ENCODE measurements around the gene SEMA4C. TPM values are rescaled to one million over a fixed set of nuclear protein-coding genes. Genes with fewer than 3 reads are reported as not detected.

SEMA4C gene
- polyA plus RNA-seq, 1 donor (not counting 4 experiments of a cell fraction or from before 2014, with no cell fraction given) = 7.5 TPM

DNA sequence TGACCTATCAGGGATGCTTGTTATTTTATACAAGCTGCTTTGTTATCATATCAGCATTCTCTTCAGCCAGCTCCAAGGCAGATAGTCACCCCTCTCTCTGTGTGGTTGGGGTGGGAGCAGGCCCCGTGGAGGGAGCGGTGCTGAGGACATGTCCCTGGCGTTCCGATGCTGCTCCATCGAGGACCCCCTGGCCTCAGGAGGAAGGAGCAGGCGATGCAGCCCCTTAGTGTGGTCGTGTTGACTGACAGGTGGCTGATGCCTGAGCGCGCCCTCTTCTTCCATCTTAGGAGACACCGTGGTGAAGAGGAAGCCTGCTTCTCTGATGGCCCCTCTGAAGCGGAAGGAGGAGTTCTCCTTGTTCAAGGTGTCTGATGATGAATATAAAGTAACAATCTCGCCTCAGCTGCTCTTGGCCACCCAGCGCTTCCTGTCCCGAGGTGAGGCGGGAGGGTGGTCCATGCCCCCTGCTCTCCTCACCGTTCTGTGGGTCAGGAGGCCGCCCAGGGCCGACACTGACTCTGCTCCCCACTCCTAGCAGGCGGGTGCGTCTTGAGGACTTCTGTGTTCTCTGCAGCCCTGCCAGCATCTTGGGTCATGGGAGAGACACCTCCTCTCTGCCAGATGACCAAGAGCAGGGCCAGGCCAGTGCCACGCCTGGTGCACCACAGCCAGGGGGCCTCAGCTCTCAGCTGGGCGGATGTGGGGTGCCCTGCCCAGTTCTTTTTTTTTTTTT is 43.2 kb downstream of the SEMA4C start:
- Histone ChIP-seq H3K79me2 (ENCODE audit: control insufficient read depth, insufficient read depth, low read length) (no peaks in the 10 kb centered on the region), H3K4me1 (ENCODE audit: control insufficient read depth, extremely low read depth, insufficient read depth, low read length) (no peaks in the 10 kb centered on the region), H3K9me3 (ENCODE audit: control insufficient read depth, low read depth, low read length) (no peaks in the 10 kb centered on the region), H3K4me2 (ENCODE audit: control insufficient read depth, extremely low read depth, insufficient read depth, low read depth, low read length) (no peak overlapping the region), H3K9ac (ENCODE audit: control insufficient read depth, extremely low read depth, insufficient read depth, low read length) (no peak overlapping the region), H3K9me1 (ENCODE audit: control insufficient read depth, extremely low read depth, insufficient read depth, low read length) (no peaks in the 10 kb centered on the region), H3K36me3 (ENCODE audit: control insufficient read depth in 2 of 2, extremely low read depth in 1 of 2, insufficient read depth in 2 of 2, low read length in 2 of 2) (peaks cover 6 to 14% of the 10 kb centered on the region in 2 experiments), H3K4me3 (ENCODE audit: control insufficient read depth in 2 of 3, extremely low read depth in 1 of 3, insufficient read depth in 2 of 3, low read depth in 1 of 3, low read length in 3 of 3) (no peak overlapping the region), H3K27ac (ENCODE audit: control insufficient read depth, insufficient read depth, low read length) (no peak overlapping the region), H3K27me3 (ENCODE audit: control insufficient read depth, extremely low read depth, insufficient read depth, low read length) (no peaks in the 10 kb centered on the region), H2AFZ (ENCODE audit: control insufficient read depth, low read length) (no peak overlapping the region), H4K20me1 (ENCODE audit: control insufficient read depth, extremely low read depth, insufficient read depth, low read length) (no peaks in the 10 kb centered on the region)
- no peak for FAIRE-seq
- DNase-seq (ENCODE audit: low read depth, low spot score) = no peak
- TF ChIP-seq EZH2 (IDR thresholded peaks at IDR 0.05; ENCODE audit: low read length) = no peak
- TF ChIP-seq, protein P1, sequence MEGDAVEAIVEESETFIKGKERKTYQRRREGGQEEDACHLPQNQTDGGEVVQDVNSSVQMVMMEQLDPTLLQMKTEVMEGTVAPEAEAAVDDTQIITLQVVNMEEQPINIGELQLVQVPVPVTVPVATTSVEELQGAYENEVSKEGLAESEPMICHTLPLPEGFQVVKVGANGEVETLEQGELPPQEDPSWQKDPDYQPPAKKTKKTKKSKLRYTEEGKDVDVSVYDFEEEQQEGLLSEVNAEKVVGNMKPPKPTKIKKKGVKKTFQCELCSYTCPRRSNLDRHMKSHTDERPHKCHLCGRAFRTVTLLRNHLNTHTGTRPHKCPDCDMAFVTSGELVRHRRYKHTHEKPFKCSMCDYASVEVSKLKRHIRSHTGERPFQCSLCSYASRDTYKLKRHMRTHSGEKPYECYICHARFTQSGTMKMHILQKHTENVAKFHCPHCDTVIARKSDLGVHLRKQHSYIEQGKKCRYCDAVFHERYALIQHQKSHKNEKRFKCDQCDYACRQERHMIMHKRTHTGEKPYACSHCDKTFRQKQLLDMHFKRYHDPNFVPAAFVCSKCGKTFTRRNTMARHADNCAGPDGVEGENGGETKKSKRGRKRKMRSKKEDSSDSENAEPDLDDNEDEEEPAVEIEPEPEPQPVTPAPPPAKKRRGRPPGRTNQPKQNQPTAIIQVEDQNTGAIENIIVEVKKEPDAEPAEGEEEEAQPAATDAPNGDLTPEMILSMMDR (optimal IDR thresholded peaks at IDR 0.05 in 1 of 3, IDR thresholded peaks at IDR 0.05 in 1 of 3, conservative IDR thresholded peaks at IDR 0.05 in 1 of 3; ENCODE audit: extremely low read depth in 1 of 3, insufficient read depth in 2 of 3, low read length in 3 of 3) = no peak
- dilution Hi-C loops (cut with MboI; ENCODE audit: extremely low pct_ligation_motif_present, low sequenced_read_pairs) = no loop called here

GRCh38 chr2:96825057-96825456 is 44.8 kb downstream of the SEMA4C start:
- no peaks in the 10 kb centered on the region for H3K4me1 ChIP-seq (ENCODE audit: control insufficient read depth, extremely low read depth, insufficient read depth, low read length)
- no peaks in the 10 kb centered on the region for H3K9me1 ChIP-seq (ENCODE audit: control insufficient read depth, extremely low read depth, insufficient read depth, low read length)
- TF ChIP-seq EZH2 (IDR thresholded peaks at IDR 0.05; ENCODE audit: low read length) = no peak
- TF ChIP-seq, protein P1 (optimal IDR thresholded peaks at IDR 0.05 in 1 of 3, IDR thresholded peaks at IDR 0.05 in 1 of 3, conservative IDR thresholded peaks at IDR 0.05 in 1 of 3; ENCODE audit: extremely low read depth in 1 of 3, insufficient read depth in 2 of 3, low read length in 3 of 3) = no peak
- no peak overlapping the region for H3K4me2 ChIP-seq (ENCODE audit: control insufficient read depth, extremely low read depth, insufficient read depth, low read depth, low read length)
- DNase-seq (ENCODE audit: low read depth, low spot score) (no peak), FAIRE-seq (no peak)
- no peaks in the 10 kb centered on the region for H3K27me3 ChIP-seq (ENCODE audit: control insufficient read depth, extremely low read depth, insufficient read depth, low read length)
- H3K79me2 ChIP-seq (ENCODE audit: control insufficient read depth, insufficient read depth, low read length) = no peaks in the 10 kb centered on the region
- dilution Hi-C loops (cut with MboI; ENCODE audit: extremely low pct_ligation_motif_present, low sequenced_read_pairs) = no loop called here
- no peak overlapping the region for H3K27ac ChIP-seq (ENCODE audit: control insufficient read depth, insufficient read depth, low read length)
- no peaks in the 10 kb centered on the region for H4K20me1 ChIP-seq (ENCODE audit: control insufficient read depth, extremely low read depth, insufficient read depth, low read length)
- no peaks in the 10 kb centered on the region for H3K9me3 ChIP-seq (ENCODE audit: control insufficient read depth, low read depth, low read length)
- H3K36me3 ChIP-seq (ENCODE audit: control insufficient read depth in 2 of 2, extremely low read depth in 1 of 2, insufficient read depth in 2 of 2, low read length in 2 of 2) = peaks cover 6 to 9% of the 10 kb centered on the region in 2 experiments
- H3K4me3 ChIP-seq (ENCODE audit: control insufficient read depth in 2 of 3, extremely low read depth in 1 of 3, insufficient read depth in 2 of 3, low read depth in 1 of 3, low read length in 3 of 3) = no peak overlapping the region
- no peak overlapping the region for H2AFZ ChIP-seq (ENCODE audit: control insufficient read depth, low read length)
- no peak overlapping the region for H3K9ac ChIP-seq (ENCODE audit: control insufficient read depth, extremely low read depth, insufficient read depth, low read length)
